HUES64 (cell line): ENCODE results near the gene PSG11. TPM values are rescaled to one million over a fixed set of nuclear protein-coding genes. Genes with fewer than 3 reads are reported as not detected.
"Not testable (repeated sequence)": the region's sequence is repeated elsewhere in the genome, so short reads cannot be mapped to it uniquely, and the experiment has no call there.

ENCODE experiments used
- H3K27ac ChIP-seq: 2 replicates; pipeline ENCODE4 v1.7.0; 2013; ENCODE audit warnings: low read depth, low read length, inconsistent platforms
- H3K27me3 ChIP-seq: 2 replicates; pipeline ENCODE4 v1.6.1; 2013; ENCODE audit warnings: mild to moderate bottlenecking, low read length; ENCODE audit not compliant: insufficient read depth
- H3K36me3 ChIP-seq: 2 replicates; pipeline ENCODE4 v1.6.1; 2013; ENCODE audit warnings: mild to moderate bottlenecking, low read length; ENCODE audit not compliant: insufficient read depth
- H3K4me1 ChIP-seq: 2 replicates; pipeline ENCODE4 v1.6.1; 2013; ENCODE audit warnings: mild to moderate bottlenecking, low read length, moderate library complexity; ENCODE audit not compliant: insufficient read depth
- H3K4me3 ChIP-seq: 2 replicates; pipeline ENCODE4 v1.5.1; 2013; ENCODE audit warnings: mild to moderate bottlenecking, low read length, moderate library complexity
- H3K9ac ChIP-seq: 2 replicates; pipeline ENCODE4 v1.6.1; 2013; ENCODE audit warnings: mild to moderate bottlenecking, low read depth, low read length
- H3K9me3 ChIP-seq: 2 replicates; pipeline ENCODE4 v1.6.1; 2013; ENCODE audit warnings: low read depth, low read length; ENCODE audit not compliant: insufficient read depth
- WGBS: fragments of 150-250, 120-280 bp; methylation state at CpG from one replicate; pipeline ENCODE4 v1.1.7; 2013; ENCODE audit warnings: missing lambda C conversion rate; 5-methylcytosine and 5-hydroxymethylcytosine counted together
- polyA plus RNA-seq, 2 experiments: library from polyadenylated mRNA; stranded (reverse); fragments of 50-300 nt; gene quantifications; one replicate each; pipeline ENCODE4 v1.2.3, GENCODE V29; 2013

PSG11 gene
- polyA plus RNA-seq (2013, experiment 1 of 2): not detected
- not detected for polyA plus RNA-seq (2013, experiment 2 of 2)

DNA sequence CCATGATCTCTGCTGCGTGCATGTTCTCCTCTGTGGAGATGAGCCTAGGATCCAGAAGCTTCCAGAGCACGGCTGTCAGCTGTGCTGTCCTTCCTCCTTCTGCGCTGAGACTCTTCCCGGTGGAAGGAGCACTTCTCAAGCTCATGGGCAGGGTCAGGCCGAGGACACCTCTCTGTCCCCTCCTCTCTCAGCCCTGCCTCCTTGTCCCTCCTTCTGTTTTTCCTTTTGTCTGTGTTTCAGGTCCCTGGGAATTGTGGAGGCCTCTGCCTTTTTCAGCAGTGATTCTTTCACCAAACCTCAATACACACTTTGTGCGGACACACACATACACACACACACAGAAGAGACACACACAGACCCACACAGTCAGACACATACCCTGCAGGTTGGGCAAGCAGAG, at the start of gene PSG11:
Gene PSG11, minus strand, starts transcription at position 101 of the 400 bp plus-strand sequence. Its CDS starts 97 bp downstream, at position 4.
- not testable (repeated sequence) for H3K9ac ChIP-seq, H3K4me1 ChIP-seq, H3K36me3 ChIP-seq, H3K27ac ChIP-seq, H3K27me3 ChIP-seq, H3K9me3 ChIP-seq, H3K4me3 ChIP-seq
- WGBS: 89% methylated on average over 6 of the region's 6 CpGs

DNA sequence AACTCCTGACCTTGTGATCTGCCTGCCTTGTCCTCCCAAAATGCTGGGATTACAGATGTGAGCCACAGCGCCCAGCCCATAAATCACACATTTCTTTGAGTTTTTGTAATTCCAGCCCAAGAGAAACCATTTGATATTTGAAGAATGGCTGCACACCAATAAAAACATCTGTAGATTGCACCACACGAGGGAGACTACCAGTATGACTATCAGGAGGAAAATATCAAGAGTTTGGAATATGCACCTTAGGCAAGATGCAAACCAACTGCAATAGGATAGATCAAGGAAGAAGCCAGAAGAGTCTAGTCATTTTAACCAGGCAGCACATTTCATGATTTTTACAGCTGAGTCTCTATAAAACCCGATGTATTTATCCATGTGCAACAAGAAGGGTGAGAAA, 36.1 kb upstream of the PSG11 start:
- H3K9ac ChIP-seq, H3K4me3 ChIP-seq, H3K27me3 ChIP-seq, H3K9me3 ChIP-seq, H3K36me3 ChIP-seq, H3K4me1 ChIP-seq, H3K27ac ChIP-seq: not testable (repeated sequence)
- WGBS: 83% methylated on average over 3 of the region's 3 CpGs

DNA sequence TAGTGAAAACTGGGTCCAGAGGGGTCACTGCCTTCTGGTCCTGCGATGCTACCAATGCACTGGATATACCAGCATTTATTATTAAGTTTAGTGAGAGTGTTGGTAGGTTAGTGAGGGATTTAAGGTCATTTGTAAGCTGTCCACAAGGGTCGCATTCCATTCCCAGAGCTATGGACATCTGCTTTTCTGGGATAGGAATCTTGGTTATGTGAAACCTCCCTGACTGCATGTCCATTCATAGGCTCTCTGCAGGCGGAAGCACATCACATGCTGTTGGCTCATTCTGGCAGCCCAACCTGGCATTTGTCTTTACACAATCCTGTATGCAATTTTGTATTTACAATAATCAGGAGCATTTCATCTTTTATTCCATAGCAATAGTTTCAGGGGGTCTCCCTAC, 35.1 kb upstream of the PSG11 start:
- 87% methylated on average over 3 of the region's 3 CpGs for WGBS
- not testable (repeated sequence) for H3K4me3 ChIP-seq, H3K36me3 ChIP-seq, H3K27me3 ChIP-seq, H3K9ac ChIP-seq, H3K4me1 ChIP-seq, H3K27ac ChIP-seq, H3K9me3 ChIP-seq

DNA sequence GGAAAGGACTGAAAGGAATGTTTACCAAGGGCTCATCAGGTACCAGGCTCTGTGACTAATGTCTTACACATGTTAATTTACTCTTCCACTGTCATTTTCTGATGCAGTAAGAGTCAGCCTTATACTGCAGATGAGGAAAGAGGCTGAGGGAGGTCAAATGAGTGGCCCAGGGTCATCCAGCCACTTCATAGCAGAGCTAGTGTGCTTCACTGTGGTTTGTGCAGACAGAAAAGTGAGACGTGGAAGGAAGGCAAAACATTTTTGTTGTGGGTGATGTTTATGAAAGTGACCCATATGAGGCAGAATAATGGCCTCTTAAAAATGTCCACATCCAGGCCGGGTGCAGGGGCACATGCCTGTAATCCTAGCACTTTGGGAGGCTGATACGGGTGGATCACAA, 34.0 kb upstream of the PSG11 start:
- not testable (repeated sequence) for H3K36me3 ChIP-seq, H3K4me1 ChIP-seq, H3K9me3 ChIP-seq, H3K9ac ChIP-seq, H3K4me3 ChIP-seq, H3K27me3 ChIP-seq, H3K27ac ChIP-seq
- WGBS: 76% methylated on average over 3 of the region's 3 CpGs

DNA sequence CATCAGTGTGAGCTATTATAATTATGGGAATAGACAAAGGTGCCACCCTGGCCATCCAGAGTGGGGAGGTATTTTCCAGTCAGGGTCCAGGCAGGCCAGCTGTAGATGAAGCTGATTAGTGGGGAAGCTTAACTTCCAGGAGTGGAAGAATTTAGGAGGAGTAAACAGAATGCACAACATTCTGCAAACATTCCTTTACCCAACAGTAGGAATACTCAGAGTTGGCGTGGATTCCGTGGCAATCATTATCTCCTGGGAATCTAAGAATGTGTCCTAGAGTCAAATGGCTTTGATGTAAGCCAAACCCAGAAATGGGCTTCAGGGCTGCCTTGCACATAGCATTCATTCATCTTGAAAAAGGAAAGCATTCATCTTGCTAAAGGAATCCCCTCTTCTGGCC, 33.2 kb upstream of the PSG11 start:
- not testable (repeated sequence) for H3K9me3 ChIP-seq, H3K4me3 ChIP-seq, H3K27ac ChIP-seq, H3K9ac ChIP-seq, H3K36me3 ChIP-seq, H3K4me1 ChIP-seq, H3K27me3 ChIP-seq
- no CpG with 5 or more reads among the region's 2 CpGs for whole genome bisulfite sequencing

DNA sequence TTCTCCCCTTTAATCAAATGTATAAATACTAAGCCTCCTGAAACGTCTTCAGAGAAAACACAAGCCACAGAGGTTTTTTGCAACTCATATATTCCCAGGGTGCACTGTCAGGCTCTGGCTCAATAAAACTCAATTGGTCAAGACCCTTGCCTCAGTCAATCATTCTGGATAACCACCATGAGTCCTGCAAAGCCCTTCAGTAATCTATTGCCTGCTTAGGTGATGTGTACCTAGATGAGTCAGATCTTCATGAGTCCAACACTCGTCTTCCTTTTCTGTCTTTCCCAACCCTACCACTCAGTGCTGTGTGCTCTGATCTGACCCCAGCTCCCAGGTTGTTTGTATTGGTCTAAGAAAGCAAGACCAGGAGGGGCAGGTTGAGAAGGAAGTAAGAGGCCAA, 32.2 kb upstream of the PSG11 start:
- H3K4me1 ChIP-seq, H3K27ac ChIP-seq, H3K9ac ChIP-seq, H3K4me3 ChIP-seq, H3K9me3 ChIP-seq, H3K36me3 ChIP-seq, H3K27me3 ChIP-seq: not testable (repeated sequence)
- 43% methylated on average over 1 of the region's 2 CpGs for WGBS

DNA sequence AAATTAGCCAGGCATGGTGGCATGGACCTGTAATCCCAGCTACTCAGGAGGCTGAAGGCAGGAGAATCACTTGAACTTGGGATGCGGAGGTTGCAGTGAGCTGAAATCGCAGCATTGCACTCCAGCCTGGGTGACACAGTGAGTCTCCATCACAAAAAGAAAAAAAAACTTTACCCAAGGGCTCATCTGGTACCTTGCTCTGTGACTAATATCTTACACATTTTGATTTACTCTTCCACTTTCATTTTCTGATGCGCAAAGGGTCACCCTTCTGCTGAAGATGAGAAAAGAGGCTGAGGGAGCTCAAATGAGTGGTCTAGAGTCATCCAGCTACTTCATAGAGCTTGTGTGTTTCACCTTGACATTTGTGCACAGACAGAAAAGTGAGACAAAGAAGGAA, 21.7 kb upstream of the PSG11 start:
- not testable (repeated sequence) for H3K9ac ChIP-seq, H3K36me3 ChIP-seq, H3K9me3 ChIP-seq, H3K27me3 ChIP-seq, H3K4me1 ChIP-seq, H3K27ac ChIP-seq, H3K4me3 ChIP-seq
- WGBS: 96% methylated on average over 3 of the region's 3 CpGs

DNA sequence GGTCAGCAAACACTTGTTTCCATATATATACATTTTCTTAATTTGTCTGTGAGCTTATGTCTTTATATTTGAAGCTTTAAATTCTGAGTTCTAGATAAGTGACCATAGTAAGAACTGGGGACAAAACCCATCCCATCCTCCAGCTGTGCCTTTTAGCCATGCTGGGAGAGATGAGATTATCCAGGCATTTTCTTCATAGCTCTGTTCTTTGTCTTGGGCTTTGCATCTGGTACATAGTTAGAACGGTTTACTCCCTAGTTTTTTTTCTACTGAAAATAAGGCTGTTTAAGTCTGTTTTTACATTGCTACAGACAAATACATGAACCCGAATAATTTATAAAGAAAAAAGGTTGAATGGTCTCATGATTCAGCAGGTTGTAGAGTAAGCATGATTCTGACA, 20.3 kb upstream of the PSG11 start:
- not testable (repeated sequence) for H3K4me3 ChIP-seq, H3K4me1 ChIP-seq, H3K36me3 ChIP-seq, H3K9me3 ChIP-seq, H3K9ac ChIP-seq, H3K27ac ChIP-seq, H3K27me3 ChIP-seq
- 90% methylated on average over 1 of the region's 2 CpGs for WGBS

DNA sequence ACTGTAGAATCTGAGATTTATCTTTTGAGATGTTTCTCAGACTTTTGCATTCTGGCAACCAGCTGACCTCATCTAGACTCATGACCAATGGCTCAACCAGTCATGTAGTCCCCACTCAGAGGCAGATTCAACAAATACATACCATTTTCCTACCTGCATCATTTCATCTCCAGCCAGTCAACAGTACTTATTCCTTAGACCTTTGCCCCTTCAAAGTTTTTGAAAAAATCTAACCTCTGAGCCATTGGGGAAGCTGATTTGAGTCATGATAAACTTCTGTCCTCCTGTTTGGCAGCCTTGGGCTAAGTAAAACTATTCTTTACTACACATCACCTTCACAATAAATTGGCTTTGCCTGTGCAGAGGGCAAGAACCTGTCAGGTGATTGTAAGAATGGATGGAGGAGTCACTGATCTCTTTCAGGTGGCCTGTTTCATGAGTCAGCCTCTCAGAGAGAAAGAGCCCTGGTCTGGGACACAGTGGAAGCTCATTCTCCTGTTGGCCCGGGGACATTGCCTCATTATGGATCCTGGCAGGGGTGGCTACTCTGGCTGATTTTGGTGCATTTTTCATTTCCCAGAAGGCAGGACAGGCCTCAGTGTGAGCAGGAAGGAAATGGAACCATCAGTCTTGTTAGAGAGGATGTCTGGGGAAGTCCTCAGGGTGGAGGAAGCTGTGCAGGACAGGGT, 17.4 kb upstream of the PSG11 start:
- not testable (repeated sequence) for H3K9me3 ChIP-seq, H3K27ac ChIP-seq, H3K9ac ChIP-seq, H3K4me1 ChIP-seq, H3K36me3 ChIP-seq, H3K4me3 ChIP-seq, H3K27me3 ChIP-seq
- WGBS: 90% methylated on average over 1 of the region's 1 CpG

DNA sequence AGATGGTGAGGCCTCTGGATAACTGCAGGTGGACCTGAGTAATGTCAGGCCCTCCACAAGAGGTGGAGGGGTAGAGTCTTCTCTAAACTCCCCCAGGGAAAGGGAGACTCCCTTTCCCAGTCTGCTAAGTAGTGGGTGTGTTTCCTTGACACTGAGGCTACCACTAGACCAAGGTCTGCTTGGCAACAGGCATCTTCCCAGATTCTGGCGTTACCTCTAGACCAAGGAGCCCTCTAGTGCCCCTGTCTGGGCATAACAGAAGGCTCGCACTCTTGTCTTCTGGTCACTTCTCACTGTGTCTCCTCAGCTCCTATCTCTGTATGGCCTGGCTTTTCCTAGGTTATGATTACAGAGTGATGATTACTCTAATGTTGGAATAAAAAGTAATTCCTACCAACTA, 5.4 kb upstream of the PSG11 start:
- H3K4me3 ChIP-seq, H3K36me3 ChIP-seq, H3K4me1 ChIP-seq, H3K27ac ChIP-seq, H3K27me3 ChIP-seq, H3K9ac ChIP-seq, H3K9me3 ChIP-seq: not testable (repeated sequence)
- WGBS: 39% methylated on average over 2 of the region's 2 CpGs

DNA sequence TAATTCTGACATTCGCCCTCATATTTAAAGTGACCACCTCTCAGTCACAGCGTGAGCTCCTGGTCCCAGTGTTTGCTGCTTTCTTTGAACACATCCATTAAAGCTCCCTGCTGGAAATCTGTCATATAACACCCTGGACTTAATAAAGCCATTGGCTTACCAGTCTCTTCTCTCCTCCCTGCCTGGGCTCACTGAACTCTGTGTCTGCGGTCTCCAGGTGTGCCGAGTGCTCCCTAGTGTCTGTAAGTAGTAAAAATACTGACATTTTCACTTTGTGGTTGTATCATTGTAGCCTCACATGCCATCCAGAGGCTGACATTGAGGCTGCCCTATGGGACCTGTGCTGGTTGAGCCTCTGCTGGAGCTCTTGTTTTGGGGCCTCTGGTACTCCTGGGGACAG, 2.6 kb upstream of the PSG11 start:
- H3K9me3 ChIP-seq: no peaks in the 10 kb centered on the region
- no peak overlapping the region for H3K27ac ChIP-seq
- H3K9ac ChIP-seq: no peak overlapping the region
- WGBS: 87% methylated on average over 4 of the region's 4 CpGs
- no peaks in the 10 kb centered on the region for H3K4me1 ChIP-seq
- H3K36me3 ChIP-seq: no peaks in the 10 kb centered on the region
- no peak overlapping the region for H3K4me3 ChIP-seq
- no peaks in the 10 kb centered on the region for H3K27me3 ChIP-seq

DNA sequence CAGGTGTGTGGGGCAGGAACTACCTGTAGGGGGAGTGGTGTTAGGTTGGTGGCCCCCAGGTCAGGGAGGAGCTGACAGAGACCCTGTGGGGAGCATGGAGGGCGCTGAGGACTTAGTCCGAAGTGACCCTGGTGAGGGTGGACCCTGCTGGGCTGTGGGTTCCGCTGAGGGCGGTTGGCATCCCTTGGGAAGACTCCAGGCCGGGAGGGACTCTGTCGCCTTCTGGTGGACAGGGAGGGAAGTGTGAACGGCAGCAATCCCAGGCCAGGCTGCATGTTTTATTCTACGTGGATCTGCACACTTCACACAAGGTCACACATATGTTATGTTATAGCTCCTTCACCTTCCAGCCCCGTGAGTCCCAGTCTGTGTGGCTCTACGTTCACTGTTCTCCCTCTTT, 1.7 kb upstream of the PSG11 start:
- H3K27ac ChIP-seq: not testable (repeated sequence)
- 81% methylated on average over 9 of the region's 10 CpGs for WGBS

More for the DNA sequence above, 1.7 kb upstream of the PSG11 start:
- not testable (repeated sequence) for H3K9me3 ChIP-seq, H3K36me3 ChIP-seq, H3K4me3 ChIP-seq, H3K27me3 ChIP-seq, H3K4me1 ChIP-seq, H3K9ac ChIP-seq
